Omental fat pad (tissue), 4 donors: ENCODE results near the gene PPP4R3A. TPM values are rescaled to one million over a fixed set of nuclear protein-coding genes. Genes with fewer than 3 reads are reported as not detected.
"Not testable (repeated sequence)": the region's sequence is repeated elsewhere in the genome, so short reads cannot be mapped to it uniquely, and the experiment has no call there.

Experiments used
- ATAC-seq: fragments of 150-250 bp; one replicate; pipeline ENCODE4 v1.9.1; 2016; ENCODE audit warnings: mild to moderate bottlenecking, moderate library complexity; ENCODE audit not compliant: low FRiP score
- DNase-seq: peaks from one replicate; pipeline ENCODE4 v3.0.0-alpha.2; 2019; ENCODE audit warnings: low spot score
- total RNA-seq, 4 donors: library from RNA; depleted of rRNA; stranded (reverse); fragments of >200 nt; gene quantifications; one replicate each; pipeline ENCODE4 v1.1.0, GENCODE V29; 2016
- TF ChIP-seq, protein P1 (sequence below), 3 donors: fragments of 450-650 bp; IDR thresholded peaks; one replicate each; pipeline ENCODE4 v1.5.1; 2016 to 2017; ENCODE audit warnings: antibody characterized with exemption in 3 of 3, mild to moderate bottlenecking in 3 of 3, moderate library complexity in 2 of 3

The PPP4R3A gene
- total RNA-seq, 4 donors from 2014 or later: 55.2 to 87.1 (median 79.5) TPM

DNA sequence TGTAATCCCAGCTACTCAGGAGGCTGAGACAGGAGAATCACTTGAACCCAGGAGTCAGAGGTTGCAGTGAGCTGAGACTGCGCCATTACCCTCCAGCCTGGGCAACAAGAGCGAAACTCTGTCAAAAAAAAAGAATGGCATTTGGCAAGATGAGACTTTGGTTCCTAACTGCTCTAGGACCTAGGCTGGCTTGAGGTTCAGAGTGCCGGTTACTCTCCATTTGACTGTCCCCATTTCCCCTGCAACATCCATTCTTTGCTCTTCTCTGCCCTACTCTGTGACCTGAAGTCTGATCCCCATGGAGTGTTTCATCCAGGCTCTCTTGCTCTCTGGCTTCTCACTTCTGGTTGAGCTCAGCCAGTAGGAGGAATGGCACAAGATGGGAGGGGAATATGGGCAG lies 26.2 kb upstream of the PPP4R3A start:
- TF ChIP-seq, protein P1, sequence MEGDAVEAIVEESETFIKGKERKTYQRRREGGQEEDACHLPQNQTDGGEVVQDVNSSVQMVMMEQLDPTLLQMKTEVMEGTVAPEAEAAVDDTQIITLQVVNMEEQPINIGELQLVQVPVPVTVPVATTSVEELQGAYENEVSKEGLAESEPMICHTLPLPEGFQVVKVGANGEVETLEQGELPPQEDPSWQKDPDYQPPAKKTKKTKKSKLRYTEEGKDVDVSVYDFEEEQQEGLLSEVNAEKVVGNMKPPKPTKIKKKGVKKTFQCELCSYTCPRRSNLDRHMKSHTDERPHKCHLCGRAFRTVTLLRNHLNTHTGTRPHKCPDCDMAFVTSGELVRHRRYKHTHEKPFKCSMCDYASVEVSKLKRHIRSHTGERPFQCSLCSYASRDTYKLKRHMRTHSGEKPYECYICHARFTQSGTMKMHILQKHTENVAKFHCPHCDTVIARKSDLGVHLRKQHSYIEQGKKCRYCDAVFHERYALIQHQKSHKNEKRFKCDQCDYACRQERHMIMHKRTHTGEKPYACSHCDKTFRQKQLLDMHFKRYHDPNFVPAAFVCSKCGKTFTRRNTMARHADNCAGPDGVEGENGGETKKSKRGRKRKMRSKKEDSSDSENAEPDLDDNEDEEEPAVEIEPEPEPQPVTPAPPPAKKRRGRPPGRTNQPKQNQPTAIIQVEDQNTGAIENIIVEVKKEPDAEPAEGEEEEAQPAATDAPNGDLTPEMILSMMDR (IDR thresholded peaks at IDR 0.05): no peak
- no peak for DNase-seq
- ATAC-seq: no peak

GRCh38 chr14:91534059-91534458 lies 23.9 kb upstream of the PPP4R3A start:
- ATAC-seq, DNase-seq: not testable (repeated sequence)

DNA sequence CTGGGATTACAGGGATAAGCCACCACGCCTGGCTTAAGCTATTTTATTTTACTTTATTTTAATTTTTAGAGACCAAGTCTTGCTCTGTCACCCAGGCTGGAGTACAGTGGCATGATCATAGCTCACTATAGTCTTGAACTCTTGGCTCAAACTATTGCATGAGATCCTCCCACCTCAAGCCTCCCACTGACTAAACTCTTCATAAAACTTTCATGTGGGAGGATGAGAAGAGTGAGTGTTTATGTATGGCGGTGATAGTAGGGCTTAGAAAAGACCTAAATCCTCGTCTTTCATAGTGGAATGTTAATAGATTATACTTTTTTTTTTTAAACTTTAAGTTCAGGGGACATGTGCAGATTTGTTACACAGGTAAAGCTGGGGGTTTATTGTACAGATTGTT lies 23.5 kb upstream of the PPP4R3A start:
- no peak for ATAC-seq
- DNase-seq: no peak
- TF ChIP-seq, protein P1 (IDR thresholded peaks at IDR 0.05): no peak

DNA sequence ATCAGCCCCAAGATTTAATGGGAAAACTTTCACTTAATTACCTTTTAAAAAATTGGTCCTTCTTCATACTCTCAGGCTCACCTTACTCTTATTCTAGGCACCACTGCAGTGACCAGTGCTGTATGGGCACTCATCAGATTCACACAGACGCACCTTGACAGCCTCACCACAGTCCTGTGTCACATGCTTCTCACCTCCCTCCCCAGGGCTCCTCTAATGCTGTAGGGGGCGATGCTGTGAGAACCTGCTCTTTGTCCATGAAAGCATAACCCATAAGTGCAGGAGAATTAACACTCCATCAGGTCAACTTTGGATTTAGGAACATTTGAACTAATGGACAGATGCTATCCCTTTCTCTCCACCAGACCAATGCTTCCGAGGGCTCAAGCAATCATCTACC lies 13.9 kb upstream of the PPP4R3A start:
- DNase-seq: no peak
- no peak for ATAC-seq
- TF ChIP-seq, protein P1 (IDR thresholded peaks at IDR 0.05): no peak

DNA sequence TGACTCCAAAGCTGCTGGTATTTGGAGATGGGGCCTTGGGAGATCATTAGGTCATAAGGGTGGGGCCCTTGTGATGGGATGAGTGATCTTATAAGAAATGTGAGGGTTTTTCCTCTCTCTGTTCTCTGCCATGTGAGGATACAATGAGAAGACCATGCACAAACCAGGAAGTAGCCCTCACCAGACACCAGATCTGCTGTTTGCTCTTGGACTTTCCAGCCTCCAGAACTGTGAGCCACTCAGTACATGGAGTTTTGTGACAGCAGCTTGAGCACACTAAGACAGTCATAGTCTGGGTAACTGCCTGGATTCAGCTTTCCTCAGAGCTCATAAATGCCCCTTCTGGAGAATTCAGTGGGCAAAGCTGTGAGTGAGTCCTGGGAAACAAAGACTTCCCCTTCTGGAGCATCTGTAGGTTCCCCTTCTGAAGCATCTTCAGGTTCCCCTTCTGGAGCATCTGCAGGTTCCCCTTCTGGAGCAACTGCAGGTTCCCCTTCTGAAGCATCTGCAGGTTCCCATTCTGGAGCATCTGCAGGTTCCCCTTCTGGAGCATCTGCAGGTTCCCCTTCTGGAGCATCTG lies 11.0 kb upstream of the PPP4R3A start:
- DNase-seq (no peak), ATAC-seq (no peak)
- TF ChIP-seq, protein P1 (IDR thresholded peaks at IDR 0.05): no peak

GRCh38 chr14:91520138-91520537 lies 10.0 kb upstream of the PPP4R3A start:
- TF ChIP-seq, protein P1 (IDR thresholded peaks at IDR 0.05): no peak
- ATAC-seq: no peak
- no peak for DNase-seq

GRCh38 chr14:91519239-91520036 lies 9.3 kb upstream of the PPP4R3A start:
- DNase-seq (no peak), ATAC-seq (no peak)
- TF ChIP-seq, protein P1 (IDR thresholded peaks at IDR 0.05): no peak
